PC-9 (cell line): ENCODE data around the gene FAM209B. TPM values are rescaled to one million over a fixed set of nuclear protein-coding genes. Genes with fewer than 3 reads are reported as not detected.
"Not testable (repeated sequence)": the region's sequence is repeated elsewhere in the genome, so short reads cannot be mapped to it uniquely, and the experiment has no call there.

Experiments
- BruUV-seq: library from RNA; stranded (reverse); fragments of 400-500 nt; replicated peaks from 2 replicates; lab custom pipeline; 2021; lab: Mats Ljungman, UMichigan
- CTCF ChIA-PET: fragments of 300-600 bp; sonication (Branson Sonifier 250); formaldehyde crosslinking; loops from one replicate; lab custom pipeline; 2022; ENCODE audit warnings: antibody characterized with exemption; lab: Charles Lee
- POLR2A ChIA-PET: fragments of 300-600 bp; sonication (Branson Sonifier 250); formaldehyde crosslinking; loops from one replicate; lab custom pipeline; 2022; ENCODE audit warnings: antibody characterized with exemption; ENCODE audit not compliant: unreplicated experiment; lab: Charles Lee
- DNase-seq, 2 experiments: peaks; one replicate each; pipeline versions ENCODE4 v3.0.0 to v3.0.0-alpha.2; 2015 to 2022; ENCODE audit warnings: mixed read lengths in 1 of 2
- H2AFZ ChIP-seq: fragments of 200-600 bp; sonication (generic); 2 replicates; pipeline ENCODE4 v1.8.1; 2017; ENCODE audit warnings: antibody characterized with exemption
- H3F3A ChIP-seq: fragments of 200-600 bp; sonication (generic); 2 replicates; pipeline ENCODE4 v1.8.1; 2017; ENCODE audit warnings: antibody characterized with exemption, mild to moderate bottlenecking, low read depth; ENCODE audit not compliant: insufficient read depth
- H3K27ac ChIP-seq: fragments of 200-600 bp; sonication (generic); 2 replicates; pipeline ENCODE4 v1.6.1; 2016; ENCODE audit warnings: mixed run types
- H3K27me3 ChIP-seq: fragments of 200-600 bp; sonication (generic); 2 replicates; pipeline ENCODE4 v1.6.1; 2016; ENCODE audit warnings: low read depth, mixed run types; ENCODE audit not compliant: insufficient read depth
- H3K36me3 ChIP-seq: fragments of 200-600 bp; sonication (generic); 2 replicates; pipeline ENCODE4 v1.6.1; 2016; ENCODE audit warnings: low read depth, mixed run types
- H3K4me1 ChIP-seq: fragments of 200-600 bp; sonication (generic); replicated peaks from 2 replicates; pipeline ENCODE4 v1.6.1; 2016; ENCODE audit warnings: mixed run types; ENCODE audit not compliant: insufficient read depth
- H3K4me2 ChIP-seq: fragments of 200-600 bp; sonication (generic); 2 replicates; pipeline ENCODE4 v1.6.1; 2017; ENCODE audit warnings: mixed run types
- H3K4me3 ChIP-seq: fragments of 200-600 bp; sonication (generic); 2 replicates; pipeline ENCODE4 v1.6.1; 2016; ENCODE audit warnings: mixed run types
- H3K79me2 ChIP-seq: fragments of 200-600 bp; sonication (generic); 2 replicates; pipeline ENCODE4 v1.6.1; 2017; ENCODE audit warnings: low read depth, mixed run types
- H3K9me2 ChIP-seq: fragments of 200-600 bp; sonication (generic); 2 replicates; pipeline ENCODE4 v1.8.1; 2017; ENCODE audit warnings: mild to moderate bottlenecking; ENCODE audit not compliant: insufficient read depth
- H3K9me3 ChIP-seq: fragments of 200-600 bp; sonication (generic); 2 replicates; pipeline ENCODE4 v1.8.1; 2016; ENCODE audit warnings: low read depth; ENCODE audit not compliant: insufficient read depth
- H4K20me1 ChIP-seq: fragments of 200-600 bp; sonication (generic); 2 replicates; pipeline ENCODE4 v1.8.1; 2017; ENCODE audit not compliant: insufficient read depth
- EZH2 ChIP-seq: fragments of 200-600 bp; sonication (generic); IDR thresholded peaks from 2 replicates; pipeline ENCODE4 v1.8.0; 2017; ENCODE audit warnings: antibody characterized with exemption, low read depth
- intact Hi-C: fragments of 100-400 bp; cut with micrococcal nuclease; formaldehyde crosslinking; loops from one replicate; pipeline ENCODE4 v1.10.0; 2022; ENCODE audit not compliant: unreplicated experiment
- total RNA-seq: library from RNA; stranded (reverse); gene quantifications from 2 replicates; pipeline ENCODE4 v1.2.3, GENCODE V29; 2021
- TF ChIP-seq, protein P1 (sequence below): fragments of 200-600 bp; sonication (generic); conservative IDR thresholded peaks from 2 replicates; pipeline ENCODE4 v1.6.1; 2017; ENCODE audit warnings: mixed run types, antibody characterized with exemption, mild to moderate bottlenecking, moderate library complexity

The FAM209B gene
- total RNA-seq, 1 experiment from 2014 or later, result not detected

DNA sequence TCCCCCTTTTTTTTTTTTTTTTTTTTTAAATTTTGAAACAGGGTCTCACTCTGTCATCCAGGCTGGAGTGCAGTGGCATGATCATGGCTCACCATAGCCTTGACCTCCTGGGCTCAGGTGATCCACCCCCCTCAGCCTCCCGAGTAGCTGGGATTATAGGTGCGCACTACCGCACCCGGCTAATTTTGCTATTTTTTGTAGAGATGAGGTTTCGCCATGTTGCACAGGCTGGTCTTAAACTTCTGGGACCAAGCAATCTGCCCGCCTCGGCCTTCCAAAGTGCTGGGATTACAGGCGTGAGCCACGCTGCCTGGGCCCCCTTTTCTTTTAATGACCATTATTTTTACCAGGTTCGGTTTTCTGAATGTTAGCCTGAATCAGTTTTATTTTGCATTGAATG is 13.5 kb upstream of the FAM209B start:
- H3F3A ChIP-seq, result no peaks in the 10 kb centered on the region
- H3K9me3 ChIP-seq, result peaks cover 11% of the 10 kb centered on the region; the same call in 1 of the 2 replicates
- H4K20me1 ChIP-seq, result peaks cover 4% of the 10 kb centered on the region; the same call in 1 of the 2 replicates
- H3K4me2 ChIP-seq, result no peak overlapping the region
- CTCF ChIA-PET, result no interaction called here
- BruUV-seq, result no TSS peak
- POLR2A ChIA-PET, result no interaction called here
- no peak for TF ChIP-seq EZH2
- TF ChIP-seq, protein P1, sequence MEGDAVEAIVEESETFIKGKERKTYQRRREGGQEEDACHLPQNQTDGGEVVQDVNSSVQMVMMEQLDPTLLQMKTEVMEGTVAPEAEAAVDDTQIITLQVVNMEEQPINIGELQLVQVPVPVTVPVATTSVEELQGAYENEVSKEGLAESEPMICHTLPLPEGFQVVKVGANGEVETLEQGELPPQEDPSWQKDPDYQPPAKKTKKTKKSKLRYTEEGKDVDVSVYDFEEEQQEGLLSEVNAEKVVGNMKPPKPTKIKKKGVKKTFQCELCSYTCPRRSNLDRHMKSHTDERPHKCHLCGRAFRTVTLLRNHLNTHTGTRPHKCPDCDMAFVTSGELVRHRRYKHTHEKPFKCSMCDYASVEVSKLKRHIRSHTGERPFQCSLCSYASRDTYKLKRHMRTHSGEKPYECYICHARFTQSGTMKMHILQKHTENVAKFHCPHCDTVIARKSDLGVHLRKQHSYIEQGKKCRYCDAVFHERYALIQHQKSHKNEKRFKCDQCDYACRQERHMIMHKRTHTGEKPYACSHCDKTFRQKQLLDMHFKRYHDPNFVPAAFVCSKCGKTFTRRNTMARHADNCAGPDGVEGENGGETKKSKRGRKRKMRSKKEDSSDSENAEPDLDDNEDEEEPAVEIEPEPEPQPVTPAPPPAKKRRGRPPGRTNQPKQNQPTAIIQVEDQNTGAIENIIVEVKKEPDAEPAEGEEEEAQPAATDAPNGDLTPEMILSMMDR, result no peak
- H3K27ac ChIP-seq, result no peak overlapping the region
- H3K79me2 ChIP-seq, result no peaks in the 10 kb centered on the region
- no peaks in the 10 kb centered on the region for H3K9me2 ChIP-seq
- H3K27me3 ChIP-seq, result no peaks in the 10 kb centered on the region
- H2AFZ ChIP-seq, result no peak overlapping the region
- H3K4me1 ChIP-seq, result no peaks in the 10 kb centered on the region
- DNase-seq, result no peak
- H3K36me3 ChIP-seq, result 0 out of 2 replicates have a peak, but pooled peaks cover 20% of the 10 kb centered on the region
- intact Hi-C loops, result loop anchor here (5.0 kb wide), 1 partner anchor 272 kb away; the partner anchor contains the start of gene MC3R
- H3K4me3 ChIP-seq, result no peak overlapping the region

DNA sequence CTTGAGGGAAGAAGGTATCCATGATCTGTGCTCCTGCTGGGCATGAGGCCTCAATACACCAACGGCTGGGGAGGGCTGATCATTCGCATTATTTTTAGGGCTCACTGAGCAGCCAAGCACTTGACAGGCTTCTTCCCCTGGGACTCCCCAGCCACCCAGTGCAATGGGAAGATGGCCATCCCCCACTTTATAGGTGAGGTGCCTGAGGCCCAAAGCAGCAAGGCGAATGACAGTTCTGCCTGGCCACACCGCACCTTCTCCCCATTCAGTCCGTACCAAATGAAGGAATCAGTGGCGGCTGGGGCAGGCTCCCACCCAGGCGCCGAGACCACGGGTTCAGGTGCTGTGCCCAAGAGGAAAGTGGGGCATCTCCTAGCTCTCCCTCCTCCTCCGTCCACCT is 12.9 kb upstream of the FAM209B start:
- no TSS peak for BruUV-seq
- intact Hi-C loops, result no loop called here
- no peak overlapping the region for H3K4me2 ChIP-seq
- ChIA-PET POLR2A (no interaction called here), CTCF (no interaction called here)
- 0 out of 2 replicates have a peak, but pooled peaks cover 20% of the 10 kb centered on the region for H3K36me3 ChIP-seq
- H3K4me3 ChIP-seq, result no peak overlapping the region
- no peaks in the 10 kb centered on the region for H3K4me1 ChIP-seq
- peaks cover 4% of the 10 kb centered on the region; the same call in 1 of the 2 replicates for H4K20me1 ChIP-seq
- H3K79me2 ChIP-seq, result no peaks in the 10 kb centered on the region
- DNase-seq, result no peak
- H3K27ac ChIP-seq, result no peak overlapping the region
- TF ChIP-seq EZH2, result no peak
- TF ChIP-seq, protein P1, result no peak
- no peaks in the 10 kb centered on the region for H3K27me3 ChIP-seq
- H3K9me3 ChIP-seq, result peaks cover 11% of the 10 kb centered on the region; the same call in 1 of the 2 replicates
- no peaks in the 10 kb centered on the region for H3F3A ChIP-seq
- H2AFZ ChIP-seq, result no peak overlapping the region
- no peaks in the 10 kb centered on the region for H3K9me2 ChIP-seq

DNA sequence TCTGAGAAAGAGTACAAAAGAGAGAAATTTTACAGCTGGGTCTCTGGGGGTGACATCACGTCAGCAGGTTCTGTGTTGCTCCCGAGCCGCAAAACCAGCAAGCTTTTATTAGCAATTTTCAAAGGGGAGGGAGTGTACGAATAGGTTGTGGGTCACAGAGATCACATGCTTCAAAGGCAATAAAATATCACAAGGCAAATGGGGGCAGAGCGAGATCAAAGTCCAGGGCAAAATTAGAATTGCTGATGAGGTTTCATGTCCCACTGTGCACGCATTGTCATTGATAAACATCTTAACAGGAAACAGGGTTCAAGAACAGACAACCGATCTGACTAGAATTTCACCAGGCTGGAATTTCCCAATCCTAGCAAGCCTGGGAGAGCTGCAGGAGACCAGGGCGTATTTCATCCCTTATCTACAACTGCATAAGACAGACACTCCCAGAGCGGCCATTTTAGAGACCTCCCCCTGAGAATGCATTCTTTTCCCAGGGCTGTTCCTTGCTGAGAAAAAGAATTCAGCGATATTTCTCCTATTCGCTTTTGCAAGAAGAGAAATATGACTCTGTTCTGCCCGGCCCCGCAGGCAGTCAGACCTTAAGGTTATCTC is 12.2 kb upstream of the FAM209B start:
- 0 out of 2 replicates have a peak, but pooled peaks cover 20% of the 10 kb centered on the region for H3K36me3 ChIP-seq
- H3K79me2 ChIP-seq, H3K27me3 ChIP-seq, H3K9me2 ChIP-seq, H3F3A ChIP-seq, H3K4me2 ChIP-seq, BruUV-seq, H3K4me1 ChIP-seq, H3K4me3 ChIP-seq, DNase-seq, H3K27ac ChIP-seq, CTCF ChIA-PET, H4K20me1 ChIP-seq, H2AFZ ChIP-seq, intact Hi-C loops, POLR2A ChIA-PET: not testable (repeated sequence)
- H3K9me3 ChIP-seq, result peaks cover 11% of the 10 kb centered on the region; the same call in 1 of the 2 replicates
